ENCODE results near the gene OR3A1.
"Not testable (repeated sequence)": the region's sequence is repeated elsewhere in the genome, so short reads cannot be mapped to it uniquely, and the experiment has no call there.

Gene OR3A1

DNA sequence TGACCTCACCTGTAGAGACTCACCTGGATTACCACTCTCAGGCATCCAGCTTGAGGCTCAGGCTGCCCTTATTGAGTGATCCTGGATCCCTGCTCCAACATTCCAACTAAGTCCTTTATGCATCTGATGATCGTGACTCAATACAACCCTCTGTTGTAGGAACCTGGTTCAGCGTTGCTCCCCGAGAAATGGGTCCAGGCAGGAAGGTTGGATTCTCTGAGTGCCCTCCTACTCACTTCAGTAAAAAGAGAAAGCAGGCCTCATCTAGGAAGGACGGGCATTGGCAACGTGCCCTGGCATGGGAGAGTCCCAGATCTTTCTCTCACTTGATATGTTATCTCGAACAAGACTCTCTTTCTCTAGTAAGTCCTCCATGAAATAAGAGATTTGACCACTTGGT, at the start of gene OR3A1:
Gene OR3A1, minus strand, starts transcription at position 101 of the 400 bp plus-strand sequence. CDS start 5,778 bp downstream, outside the sequence.
- TF ChIP-seq CTCF (IDR thresholded peaks at IDR 0.05), result no peak
- TF ChIP-seq ZFX (IDR thresholded peaks at IDR 0.05; ENCODE audit: borderline replicate concordance), result no peak
- H3K27ac ChIP-seq, result no peak within 1 kb of the TSS

DNA sequence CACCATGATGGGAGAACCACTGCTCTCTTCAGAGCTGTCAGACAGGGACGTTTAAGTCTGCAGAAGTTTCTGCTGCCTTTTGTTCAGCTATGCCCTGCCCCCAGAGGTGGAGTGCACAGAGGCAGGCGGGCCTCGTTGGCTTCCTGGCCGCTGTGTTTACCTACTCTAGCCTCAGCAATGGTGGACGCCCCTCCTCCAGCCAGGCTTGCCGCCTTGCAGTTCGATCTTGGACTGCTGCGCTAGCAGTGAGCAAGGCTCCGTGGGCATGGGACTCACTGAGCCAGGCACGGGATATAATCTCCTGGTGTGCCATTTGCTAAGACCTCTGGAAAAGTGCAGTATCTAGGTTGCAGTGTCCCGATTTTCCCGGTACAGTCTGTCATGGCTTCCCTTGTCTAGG, 44.6 kb upstream of the OR3A1 start:
- H3K27ac ChIP-seq, result not testable (repeated sequence)

DNA sequence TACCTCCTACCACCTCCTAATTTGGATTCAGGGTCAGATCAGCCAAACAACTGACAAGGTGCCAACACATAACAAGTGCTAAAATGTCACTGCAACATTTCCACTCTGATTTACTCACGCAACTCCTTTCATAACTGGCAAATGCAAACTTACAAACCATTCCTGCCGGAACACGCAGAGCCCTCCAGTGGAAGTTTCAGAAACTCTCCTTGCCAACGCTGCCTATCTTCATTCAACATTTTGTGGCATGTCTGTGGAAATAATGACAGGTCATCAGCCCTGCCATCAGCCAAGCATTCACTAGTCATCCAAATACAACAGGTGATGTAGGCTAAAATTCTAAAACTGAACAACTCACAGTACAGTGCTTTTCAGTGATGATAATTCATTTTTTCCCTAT, 37.7 kb upstream of the OR3A1 start:
- TF ChIP-seq ZFX (IDR thresholded peaks at IDR 0.05; ENCODE audit: borderline replicate concordance) (no peak), CTCF (IDR thresholded peaks at IDR 0.05) (peak; percentile 22)
- H3K27ac ChIP-seq, result no peak overlapping the region

GRCh38 chr17:3318336-3318735, 20.2 kb upstream of the OR3A1 start:
- no peak overlapping the region for H3K27ac ChIP-seq
- TF ChIP-seq CTCF (IDR thresholded peaks at IDR 0.05) (no peak), ZFX (IDR thresholded peaks at IDR 0.05; ENCODE audit: borderline replicate concordance) (no peak)

GRCh38 chr17:3316836-3317235, 18.7 kb upstream of the OR3A1 start:
- H3K27ac ChIP-seq, result no peak overlapping the region
- TF ChIP-seq CTCF (IDR thresholded peaks at IDR 0.05) (no peak), ZFX (IDR thresholded peaks at IDR 0.05; ENCODE audit: borderline replicate concordance) (no peak)

- no peak for TF ChIP-seq ZFX (IDR thresholded peaks at IDR 0.05; ENCODE audit: borderline replicate concordance)
- no peak for TF ChIP-seq CTCF (IDR thresholded peaks at IDR 0.05)
- H3K27ac ChIP-seq, result no peak overlapping the region
Measured at GRCh38 chr17:3308603-3309002, 10.4 kb upstream of the OR3A1 start.

GRCh38 chr17:3295632-3296031, 2.5 kb downstream of the OR3A1 start:
- TF ChIP-seq ZFX (IDR thresholded peaks at IDR 0.05; ENCODE audit: borderline replicate concordance) (no peak), CTCF (IDR thresholded peaks at IDR 0.05) (no peak)

DNA sequence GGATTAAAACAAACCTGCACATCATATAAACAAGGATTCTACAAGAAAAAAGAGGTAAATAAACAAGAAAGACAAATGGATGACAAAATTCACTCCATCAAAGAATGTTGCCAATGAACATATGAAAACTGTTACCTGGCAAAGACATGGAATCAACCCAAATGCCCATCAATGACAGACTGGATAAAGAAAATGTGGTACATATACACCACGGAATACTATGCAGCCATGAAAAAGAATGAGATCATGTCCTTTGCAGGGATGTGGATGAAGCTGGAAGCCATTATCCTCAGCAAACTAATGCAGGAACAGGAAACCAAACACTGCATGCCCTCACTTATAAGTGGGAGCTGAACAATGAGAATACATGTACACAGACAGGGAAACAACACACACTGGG, 4.6 kb downstream of the OR3A1 start:
- not testable (repeated sequence) for H3K27ac ChIP-seq

More at GRCh38 chr17:3295632-3296031, 2.5 kb downstream of the OR3A1 start:
- H3K27ac ChIP-seq, result no peak overlapping the region
